Anterior cingulate cortex (tissue), 58 donors: ENCODE results near the gene ELK4.
A peak's percentile ranks its signal among the peaks of the same experiment; 100 is the strongest.

Experiments used
- DNase-seq, 58 donors: peaks; one replicate each; lab custom pipeline; 2025; lab: John Stamatoyannopoulos, UW

ELK4 gene

DNA sequence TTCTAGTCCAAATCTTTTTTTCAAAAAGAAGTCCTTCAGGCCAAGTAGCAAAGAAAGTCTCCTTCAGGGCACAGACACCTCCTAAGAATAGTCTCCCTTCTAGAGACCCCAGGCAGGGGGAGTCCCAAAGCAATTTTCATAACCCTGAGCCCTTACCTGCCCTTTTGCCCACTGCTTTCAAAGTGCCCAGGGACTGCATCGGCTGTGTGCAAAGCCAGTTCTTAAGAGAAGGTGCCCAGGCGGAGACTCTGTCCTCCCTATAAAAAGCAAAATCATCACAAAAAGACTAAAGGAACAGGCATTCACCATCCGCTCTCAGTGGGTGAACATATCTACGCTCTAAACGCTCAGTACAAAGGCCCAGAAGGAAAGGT is 32.2 kb downstream of the ELK4 start:
- DNase-seq = no peak

DNA sequence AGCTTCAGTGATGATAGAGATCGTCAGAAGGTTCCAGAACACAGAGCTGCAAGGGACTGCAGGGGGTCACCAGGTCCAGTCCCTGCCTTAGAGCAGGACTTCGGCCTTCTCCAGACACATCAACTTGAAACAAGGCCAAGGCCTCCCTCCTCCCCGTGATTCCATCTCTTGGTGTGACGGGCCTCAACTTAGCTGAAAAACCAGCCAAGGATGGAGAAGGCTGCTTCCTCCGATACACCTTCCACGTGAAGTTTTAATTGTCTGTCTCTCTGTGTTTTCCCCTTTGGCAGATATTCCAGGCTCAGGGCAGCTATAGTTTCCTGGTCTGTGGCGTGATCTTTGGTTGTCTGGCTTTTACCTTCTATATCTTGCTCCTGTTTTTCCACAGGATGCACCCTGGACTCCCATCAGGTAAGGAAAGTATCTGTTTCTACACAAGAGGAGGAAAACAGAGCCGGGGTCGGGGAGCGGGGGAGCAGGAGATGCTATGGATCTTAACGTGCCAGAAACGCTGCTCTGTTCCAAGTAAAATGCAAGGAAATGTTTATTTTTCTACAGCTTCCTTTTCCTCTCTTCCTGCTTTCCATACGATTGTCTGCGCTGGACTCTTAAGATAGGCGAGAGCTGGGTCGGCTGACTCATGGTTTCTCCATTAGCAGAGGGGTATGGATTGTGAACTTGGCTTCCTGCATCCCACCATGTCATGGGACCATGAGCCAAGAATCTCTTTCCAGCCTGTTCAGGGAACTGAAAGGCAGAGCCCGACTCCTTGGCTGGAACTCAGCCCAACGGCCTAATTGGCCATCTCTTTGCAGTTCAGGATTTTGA is 32.8 kb downstream of the ELK4 start:
- peak in 40 of 58 donors; percentile 11 to 73 (median 32) for DNase-seq

DNA sequence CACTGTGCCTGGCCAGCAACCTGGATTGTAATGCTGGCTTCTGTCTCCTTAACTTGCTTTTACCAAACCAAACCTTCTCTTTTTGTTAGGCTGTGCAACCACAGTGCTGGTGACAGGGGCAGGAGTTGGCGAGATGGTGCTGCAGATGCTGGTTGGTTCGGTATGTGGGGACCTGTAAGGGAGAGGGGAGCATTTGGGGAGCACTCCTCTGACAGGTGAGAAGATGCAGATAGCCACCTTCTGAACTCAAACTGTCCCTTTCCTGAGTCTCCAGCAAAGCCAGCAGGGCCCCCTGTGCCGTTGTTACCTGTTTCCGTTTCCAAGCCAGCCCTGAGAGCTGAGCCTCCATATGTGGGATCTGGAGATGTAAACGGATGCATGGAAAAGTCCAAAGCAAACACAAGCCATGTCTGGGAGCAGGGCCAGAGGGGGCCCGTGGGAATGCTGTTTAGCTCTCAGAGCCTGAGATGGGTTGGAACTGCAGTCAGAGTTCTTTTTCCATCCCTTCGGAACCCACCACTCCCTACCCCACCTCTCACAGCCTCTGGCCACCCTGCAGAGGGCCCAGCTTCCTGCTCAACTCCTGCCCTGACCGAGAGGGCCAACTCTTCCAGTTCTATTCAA is 34.0 kb downstream of the ELK4 start:
- no peak for DNase-seq

DNA sequence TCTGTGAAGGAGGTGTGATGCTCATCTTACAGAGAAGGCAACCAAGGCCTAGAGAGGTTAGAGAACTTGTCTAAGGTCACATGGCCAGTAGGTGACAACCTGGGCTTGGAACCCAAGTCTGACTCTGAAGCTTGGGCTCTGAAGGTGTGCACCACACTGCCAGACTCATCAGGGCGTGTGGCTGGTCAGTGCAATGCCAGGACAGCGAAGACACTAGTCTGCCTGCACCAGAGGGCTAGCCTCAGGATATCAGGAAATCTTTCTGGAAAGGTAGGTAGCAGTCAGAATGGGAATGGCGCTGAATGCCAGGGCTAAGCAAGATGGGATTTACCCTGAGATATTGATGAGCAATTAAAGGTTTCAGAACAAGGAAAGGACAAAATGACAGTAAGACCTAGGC is 34.9 kb downstream of the ELK4 start:
- DNase-seq = no peak

DNA sequence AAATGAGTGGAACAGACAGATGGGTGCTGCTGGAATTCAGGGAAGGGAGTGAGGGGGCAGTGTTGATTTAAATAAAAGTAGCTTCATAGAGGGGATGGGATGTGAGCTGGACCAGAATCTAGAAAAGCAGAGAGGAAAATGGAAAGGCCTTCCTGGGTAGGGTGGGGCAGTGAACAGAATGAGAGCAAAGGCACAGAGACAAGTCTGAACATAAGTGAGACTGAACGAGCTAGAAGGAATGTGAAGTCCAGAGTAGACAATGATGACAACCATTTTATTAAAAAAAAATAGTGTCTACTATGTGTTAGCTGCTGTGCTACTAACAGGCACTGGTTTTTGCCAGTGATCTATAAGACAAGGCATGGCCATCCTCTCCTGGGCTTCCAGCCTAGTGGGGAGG is 36.0 kb downstream of the ELK4 start:
- DNase-seq = no peak

DNA sequence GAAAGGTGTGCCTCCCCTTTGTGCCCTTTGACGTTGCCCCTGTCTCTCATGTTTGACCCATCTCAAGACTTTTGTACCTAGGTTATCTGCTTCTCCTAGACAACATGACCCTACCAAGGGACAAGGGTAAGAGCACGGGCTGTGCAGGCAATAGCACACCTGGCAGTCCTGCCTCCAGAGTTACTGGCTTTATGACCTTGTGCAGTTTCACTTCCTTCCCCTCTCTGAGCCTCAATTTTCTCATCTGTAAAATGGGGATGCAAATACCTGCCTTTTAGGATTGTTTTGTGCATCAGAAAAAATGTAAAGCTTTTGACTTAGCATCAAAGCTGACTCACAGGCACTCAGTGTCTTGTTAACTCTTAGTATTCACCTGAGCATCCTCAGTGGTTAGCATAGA is 36.4 kb downstream of the ELK4 start:
- DNase-seq = no peak

DNA sequence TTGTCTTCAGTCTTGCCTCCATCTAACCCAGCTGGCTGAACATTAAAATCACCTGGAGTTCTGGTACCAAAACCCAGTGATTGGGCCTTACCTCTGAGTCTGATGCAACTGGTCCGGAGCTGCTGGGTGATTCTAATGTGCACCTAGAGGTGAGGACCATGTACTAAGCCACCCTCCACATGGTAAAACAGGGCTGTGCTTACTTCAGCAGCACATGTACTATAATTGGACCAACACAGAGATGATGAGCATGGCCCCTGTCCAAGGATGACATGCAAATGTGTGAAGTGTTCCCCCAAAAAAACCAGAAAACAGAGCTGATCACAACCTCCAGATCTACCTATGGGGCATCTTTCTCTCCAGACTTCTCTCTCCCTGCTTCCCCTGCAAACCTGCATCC is 37.0 kb downstream of the ELK4 start:
- DNase-seq = no peak

DNA sequence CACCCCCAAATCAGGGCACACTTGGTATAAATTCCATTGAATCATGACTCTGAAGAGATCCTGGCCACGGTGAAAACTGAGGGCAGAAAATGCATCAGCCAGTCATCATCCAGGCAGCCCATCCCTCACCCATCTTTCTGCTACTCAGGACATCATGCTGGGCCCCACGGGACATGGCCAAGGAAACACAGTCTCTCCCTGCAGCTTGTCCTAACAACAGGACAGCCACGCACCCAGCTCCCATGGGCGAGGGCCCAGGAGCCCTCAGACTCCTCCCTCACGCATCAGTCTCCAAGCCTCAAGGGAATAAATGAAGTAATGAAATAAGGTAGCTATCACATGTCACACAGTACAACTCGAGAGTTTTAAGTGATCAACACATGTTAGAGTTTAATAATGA is 37.8 kb downstream of the ELK4 start:
- DNase-seq = no peak

DNA sequence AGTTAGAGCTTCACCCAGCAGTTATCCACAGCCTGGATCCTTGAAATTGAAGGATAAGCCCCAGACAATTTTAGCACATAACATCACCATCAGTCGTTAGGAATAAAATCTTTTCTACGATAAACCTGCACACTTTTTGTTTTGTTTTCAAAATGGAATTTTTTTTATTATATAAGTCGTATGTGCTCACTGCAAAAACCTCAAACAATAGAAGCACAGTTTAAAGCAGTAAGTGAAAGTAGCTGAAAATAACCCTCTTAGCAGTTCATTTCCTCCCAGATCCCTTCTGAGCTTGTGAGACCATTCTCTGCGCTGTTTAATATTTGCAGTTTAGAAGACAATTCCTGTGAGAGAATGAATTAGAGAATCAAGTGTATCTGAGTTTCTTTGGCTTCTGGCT is 38.3 kb downstream of the ELK4 start:
- DNase-seq = no peak

DNA sequence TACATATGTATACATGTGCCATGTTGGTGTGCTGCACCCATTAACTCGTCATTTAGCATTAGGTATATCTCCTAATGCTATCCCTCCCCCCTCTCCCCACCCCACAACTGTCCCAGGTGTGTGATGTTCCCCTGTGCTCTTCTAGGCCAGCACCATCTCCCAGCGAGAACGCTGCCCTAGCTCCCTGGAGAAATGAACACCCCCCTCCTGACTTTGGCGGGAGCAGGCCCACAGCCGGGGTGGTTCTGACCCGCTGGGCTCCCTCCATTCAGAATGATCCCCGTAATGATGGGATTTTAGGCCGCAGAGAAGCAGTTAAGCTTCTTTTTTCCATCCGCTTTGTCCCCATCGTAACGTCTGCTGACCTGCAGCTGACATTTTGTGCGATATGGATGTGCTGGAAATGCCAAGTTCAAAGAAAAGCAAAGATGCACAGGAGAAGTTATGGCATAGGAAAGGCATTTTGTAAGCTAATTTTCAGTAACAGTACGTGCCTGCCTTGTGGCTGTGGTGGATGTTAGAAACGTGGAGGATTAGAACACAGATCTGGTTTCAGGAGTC is 39.3 kb downstream of the ELK4 start:
- no peak for DNase-seq

DNA sequence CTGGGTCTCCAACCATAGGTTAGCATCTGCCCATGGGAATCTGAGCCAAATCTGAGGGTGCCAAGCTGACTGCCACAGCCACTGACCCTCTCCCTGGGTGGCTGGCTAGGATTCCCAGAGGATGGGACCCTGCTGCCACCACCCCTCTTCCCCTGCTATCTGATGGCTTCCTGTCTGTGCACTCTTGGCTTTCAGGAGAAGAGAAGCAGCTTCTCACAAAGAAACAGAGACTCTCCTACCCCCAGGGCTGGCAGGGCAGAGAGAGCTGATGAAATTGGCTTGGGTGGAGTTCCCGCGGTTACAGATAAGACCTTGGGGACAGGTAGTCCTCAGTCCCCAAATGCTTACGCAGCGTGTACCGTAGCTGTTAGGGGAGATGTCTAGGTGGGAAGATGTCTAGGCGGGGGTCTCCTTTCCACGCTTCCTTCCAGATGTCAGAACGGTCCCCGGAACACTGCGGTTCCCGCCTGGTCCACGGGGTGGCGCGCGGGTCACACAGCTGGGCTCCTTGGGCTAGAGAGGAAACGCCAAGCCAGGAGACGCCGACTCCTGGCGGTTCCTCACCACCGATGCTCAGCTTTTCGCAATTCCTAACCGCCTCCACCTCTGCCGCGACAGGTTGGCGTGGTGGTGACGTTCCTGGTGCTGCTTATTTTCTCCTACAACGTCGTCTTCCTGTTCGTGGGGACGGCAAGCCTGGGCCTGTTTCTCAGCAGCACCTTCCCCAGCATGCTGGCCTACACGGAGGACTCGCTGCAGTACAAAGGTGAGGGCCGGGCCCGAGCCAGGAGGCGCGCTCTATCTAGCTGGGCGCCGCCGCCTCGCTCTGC is 40.1 kb downstream of the ELK4 start:
- peak in 57 of 58 donors; percentile 33 to 93 (median 73) for DNase-seq

DNA sequence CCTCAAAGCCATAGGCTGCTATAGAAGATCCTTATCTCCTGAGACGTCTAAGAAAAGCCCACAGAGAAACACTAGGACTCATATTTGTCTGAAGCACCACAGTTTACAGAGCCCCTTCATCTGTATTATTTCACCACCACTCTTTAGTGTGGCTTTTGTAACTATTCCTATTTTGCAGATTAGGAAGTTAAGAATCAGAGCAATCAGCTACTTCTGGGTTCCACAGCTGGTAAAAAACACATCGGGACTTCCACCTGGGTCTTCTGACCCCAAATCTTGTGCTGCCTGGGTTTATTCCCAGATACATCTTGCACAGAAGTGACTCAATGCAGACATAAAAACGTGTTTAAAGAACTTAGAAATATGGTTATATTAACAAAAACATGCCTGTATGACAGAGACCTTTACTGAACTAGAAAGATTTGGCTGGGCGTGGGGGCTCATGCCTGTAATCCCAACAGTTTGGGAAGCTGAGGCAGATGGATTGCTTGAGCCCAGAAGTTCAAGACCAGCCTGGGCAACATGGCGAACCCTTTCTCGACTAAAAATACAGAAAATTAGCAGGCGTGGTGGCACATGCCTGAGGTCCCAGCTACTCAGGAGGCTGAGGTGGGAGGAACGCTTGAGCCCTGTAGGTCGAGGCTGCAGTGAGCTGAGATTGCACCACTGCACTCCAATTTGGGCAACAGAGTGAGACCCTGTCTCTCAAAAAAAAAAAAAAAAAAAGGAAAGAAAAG is 40.9 kb downstream of the ELK4 start:
- DNase-seq = no peak

DNA sequence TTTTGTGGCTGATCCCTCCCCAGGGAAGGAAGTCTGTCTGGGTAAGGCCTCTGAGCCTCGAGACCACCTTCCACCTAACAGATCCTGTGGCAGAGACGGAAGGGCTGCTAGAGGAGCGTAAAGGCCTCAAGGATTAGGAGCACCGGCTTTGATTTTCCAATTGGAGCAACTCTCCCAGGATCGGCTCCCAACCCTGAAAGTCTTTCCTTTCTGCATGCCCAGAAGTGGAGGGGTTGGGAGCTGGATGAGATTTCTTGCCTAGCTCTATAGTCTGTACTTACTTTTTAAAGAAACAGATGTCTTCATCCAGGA is 41.4 kb downstream of the ELK4 start:
- no peak for DNase-seq

DNA sequence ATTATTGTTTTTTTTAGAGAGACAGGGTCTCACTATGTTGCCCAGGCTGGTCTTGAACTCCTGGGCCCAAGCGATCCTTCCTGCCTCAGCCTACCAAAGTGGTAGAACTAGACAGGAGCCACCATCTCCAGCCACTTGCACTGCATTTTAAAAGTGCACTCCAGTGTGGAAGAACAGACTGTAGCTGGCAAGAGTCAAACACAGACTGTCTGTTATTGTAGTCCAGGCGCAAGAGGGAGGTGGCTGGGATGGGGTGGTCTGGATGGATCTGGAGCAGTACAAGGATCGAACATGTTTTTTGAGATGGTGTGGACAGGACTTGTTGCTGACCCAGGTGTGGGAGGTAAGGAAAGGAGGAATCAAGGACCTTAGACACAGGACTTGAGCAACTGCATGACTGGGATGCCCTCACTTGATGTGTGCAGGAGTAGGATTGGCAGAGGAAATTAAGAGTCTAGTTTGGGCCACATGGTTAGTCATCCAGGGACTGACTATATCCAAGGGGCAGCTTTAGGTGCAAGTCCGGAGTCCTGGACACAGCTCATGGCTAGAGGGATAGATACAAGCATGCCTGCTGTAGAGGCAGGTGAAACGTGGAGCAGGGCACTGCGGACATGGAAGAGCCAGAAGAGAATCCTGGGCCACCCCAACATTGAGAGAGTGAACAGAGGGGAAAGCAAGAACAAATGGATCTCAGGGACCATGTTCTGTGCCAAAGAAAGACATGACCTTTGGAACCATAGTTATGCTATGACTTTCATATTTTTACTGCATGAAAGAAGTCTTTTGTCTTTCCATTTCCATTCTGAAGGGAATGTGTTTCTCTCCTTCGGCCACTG is 42.0 kb downstream of the ELK4 start:
- no peak for DNase-seq

DNA sequence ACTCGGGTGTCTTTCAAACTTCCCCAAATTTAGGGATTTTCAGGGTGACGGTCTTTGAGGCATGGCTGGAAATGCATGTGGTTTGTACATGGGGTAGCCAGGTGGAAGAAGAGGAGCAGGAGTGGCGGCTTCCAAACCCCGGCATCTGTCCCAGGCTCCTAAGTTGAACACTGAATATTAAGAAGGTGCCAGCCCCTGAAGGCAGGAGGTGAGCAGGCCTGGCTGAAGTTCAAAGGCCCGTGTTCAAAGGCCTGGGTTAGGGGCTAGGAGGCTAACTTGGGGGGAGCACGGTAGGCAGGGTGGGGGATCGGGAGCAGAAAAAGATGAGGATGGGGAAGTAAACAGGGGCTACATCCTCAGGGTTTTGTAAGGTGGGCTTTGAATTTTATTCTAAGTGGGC is 42.8 kb downstream of the ELK4 start:
- no peak for DNase-seq

DNA sequence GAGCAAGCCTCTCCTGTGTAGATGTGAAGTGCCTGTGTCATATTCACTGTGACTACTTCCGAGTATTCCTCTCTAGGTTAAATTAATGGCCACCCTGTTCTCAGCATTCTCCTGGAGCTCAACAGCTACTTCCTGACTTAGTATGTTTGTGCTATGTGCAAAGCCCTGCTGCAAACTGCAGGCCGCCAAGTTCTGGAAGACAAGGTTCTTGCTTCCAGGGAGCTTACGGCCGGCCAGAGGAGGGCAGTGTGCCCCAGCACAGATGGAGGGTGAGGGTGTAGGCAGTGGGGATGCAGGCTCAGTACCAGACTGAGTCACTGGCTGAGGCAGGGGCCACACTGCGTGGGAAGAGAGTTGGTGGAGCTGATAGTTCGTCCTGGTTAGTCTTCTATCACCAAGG is 43.2 kb downstream of the ELK4 start:
- DNase-seq = peak in 30 of 58 donors; percentile 15 to 80 (median 40)

DNA sequence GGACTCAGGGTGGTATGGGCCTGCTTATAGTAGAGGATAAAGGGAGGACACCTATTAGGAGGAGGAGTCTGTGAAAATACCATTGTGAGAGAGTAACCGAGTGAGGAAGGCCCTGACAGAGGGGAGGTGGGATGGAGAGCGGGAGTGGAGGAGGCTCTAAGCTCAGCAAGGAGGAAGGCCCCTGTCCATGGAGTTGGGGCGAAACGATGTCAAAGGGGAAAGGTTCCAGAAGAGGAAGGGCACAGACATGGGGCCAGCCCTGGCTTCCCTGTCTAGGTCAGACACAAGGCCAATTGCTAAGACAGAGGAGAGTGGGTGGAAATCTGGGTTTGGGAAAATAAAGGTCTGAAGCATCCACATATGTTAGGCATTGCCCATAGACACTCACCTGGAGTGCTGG is 44.2 kb downstream of the ELK4 start:
- no peak for DNase-seq

DNA sequence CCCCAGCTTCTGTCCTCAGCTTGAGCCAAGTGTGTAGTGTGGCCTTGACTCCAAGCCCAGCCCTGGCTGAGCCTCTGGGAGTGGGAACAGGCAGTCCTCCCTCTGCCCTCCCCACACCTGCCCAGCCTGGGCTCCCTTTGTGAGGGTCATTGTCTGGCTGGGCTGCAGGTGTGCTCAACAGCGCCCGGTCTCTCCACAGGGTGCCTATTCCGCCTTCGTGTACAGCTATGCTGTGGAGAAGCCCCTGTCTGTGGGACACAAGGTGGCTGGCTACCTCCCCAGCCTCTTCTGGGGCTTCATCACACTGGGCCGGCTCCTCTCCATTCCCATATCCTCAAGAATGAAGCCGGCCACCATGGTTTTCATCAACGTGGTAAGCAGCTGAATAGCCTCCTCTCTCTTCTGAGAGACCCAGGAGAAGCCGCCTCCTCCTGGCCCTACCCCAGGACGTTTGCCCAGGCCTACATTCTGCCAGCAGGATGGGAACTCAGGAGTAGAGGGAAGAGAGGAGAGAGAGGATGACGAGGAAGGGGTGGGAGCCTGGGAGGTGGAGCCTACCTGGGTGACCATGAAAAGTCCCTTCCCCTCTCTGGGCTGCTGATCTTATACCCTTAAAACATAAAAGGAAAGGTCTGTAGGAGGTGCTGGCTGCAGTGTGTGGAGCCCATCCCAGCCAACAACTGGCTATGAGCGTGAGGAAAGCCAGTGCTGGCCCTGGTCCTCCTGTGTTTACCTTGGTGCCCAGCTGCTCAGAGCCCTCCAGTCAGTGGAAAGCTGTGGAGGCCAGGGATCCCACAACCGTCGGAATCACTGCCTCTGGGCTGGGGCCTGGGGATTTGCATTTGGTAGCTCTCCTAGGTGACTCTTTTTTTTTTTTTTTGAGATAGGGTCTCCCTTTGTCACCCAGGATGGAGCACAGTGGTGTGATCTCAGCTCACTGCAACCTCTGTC is 45.7 kb downstream of the ELK4 start:
- no peak for DNase-seq
